Spinal cord (tissue), 10 donors: ENCODE data around the gene NEK9. TPM values are rescaled to one million over a fixed set of nuclear protein-coding genes. Genes with fewer than 3 reads are reported as not detected.

ENCODE experiments used
- DNase-seq, 6 donors: peaks; one replicate each; pipeline versions ENCODE4 v3.0.0 to v3.0.0-alpha.2; 2013 to 2015; ENCODE audit warnings: low spot score in 6 of 6, low read depth in 4 of 6
- H3K27ac ChIP-seq: one replicate; pipeline ENCODE4 v1.5.1; 2013; ENCODE audit warnings: low read depth, low read length, control low read depth
- H3K27me3 ChIP-seq: one replicate; pipeline ENCODE4 v1.6.1; 2013; ENCODE audit warnings: low read length; ENCODE audit not compliant: control insufficient read depth, insufficient read depth
- H3K36me3 ChIP-seq: one replicate; pipeline ENCODE4 v1.6.1; 2013; ENCODE audit warnings: low read length; ENCODE audit not compliant: control insufficient read depth, insufficient read depth
- H3K4me1 ChIP-seq: one replicate; pipeline ENCODE4 v1.6.1; 2013; ENCODE audit warnings: low read length; ENCODE audit not compliant: control insufficient read depth, insufficient read depth
- H3K4me3 ChIP-seq: one replicate; pipeline ENCODE4 v1.5.1; 2013; ENCODE audit warnings: low read depth, low read length, control low read depth
- H3K9me3 ChIP-seq: one replicate; pipeline ENCODE4 v1.6.1; 2013; ENCODE audit warnings: low read length; ENCODE audit not compliant: control insufficient read depth, insufficient read depth
- WGBS: methylation state at CpG from one replicate; pipeline ENCODE4 v1.1.5; 2013; ENCODE audit warnings: missing lambda C conversion rate; ENCODE audit not compliant: insufficient coverage; 5-methylcytosine and 5-hydroxymethylcytosine counted together
- polyA plus RNA-seq, 2 donors: library from polyadenylated mRNA; unstranded; fragments of 120-200 nt; gene quantifications; one replicate each; pipeline ENCODE4 v1.2.1, GENCODE V29; 2013; ENCODE audit not compliant: insufficient read length in 2 of 2
- total RNA-seq, 2 donors: library from RNA; depleted of rRNA in 1 of 2; stranded (reverse); fragments of 120-200 nt in 1 of 2; fragments of >200 nt in 1 of 2; gene quantifications; one replicate each; pipeline versions ENCODE4 v1.2.3 to v1.2.4, GENCODE V29; 2013 to 2014
- donor health status: healthy.

NEK9 gene
- total and polyA plus RNA-seq, 4 donors, result 42.9 to 89.9 (median 54.6) TPM

GRCh38 chr14:75063491-75064204, 63.2 kb downstream of the NEK9 start, which contains the start of gene ACYP1:
ACYP1 (minus strand) TSS chr14:75064024; CDS start chr14:75063553, 471 bp downstream.
- Histone ChIP-seq H3K36me3 (peaks cover 2% of the 10 kb centered on the region), H3K4me3 (peak within 1 kb of the TSS; percentile 98), H3K27ac (peak within 1 kb of the TSS; percentile 76), H3K9me3 (peaks cover 1% of the 10 kb centered on the region), H3K4me1 (peaks cover 11% of the 10 kb centered on the region), H3K27me3 (no peaks in the 10 kb centered on the region)
- 0% methylated on average over 20 of the region's 34 CpGs for WGBS
- DNase-seq, result peak; percentile 82 to 98 (median 89)

GRCh38 chr14:75063013-75063412, 63.8 kb downstream of the NEK9 start:
- no peak for DNase-seq
- Histone ChIP-seq H3K4me3 (peak overlapping the region; percentile 98), H3K27me3 (no peaks in the 10 kb centered on the region), H3K27ac (peak overlapping the region; percentile 76), H3K36me3 (peaks cover 2% of the 10 kb centered on the region), H3K9me3 (peaks cover 1% of the 10 kb centered on the region), H3K4me1 (peaks cover 9% of the 10 kb centered on the region)
- 14% methylated on average over 3 of the region's 5 CpGs for WGBS

GRCh38 chr14:75060420-75060819, 66.4 kb downstream of the NEK9 start:
- no peak for DNase-seq
- H3K36me3 ChIP-seq, result peaks cover 2% of the 10 kb centered on the region
- no peak overlapping the region for H3K4me3 ChIP-seq
- peaks cover 1% of the 10 kb centered on the region for H3K9me3 ChIP-seq
- no peaks in the 10 kb centered on the region for H3K27me3 ChIP-seq
- H3K4me1 ChIP-seq, result peaks cover 4% of the 10 kb centered on the region
- WGBS, result no CpG with 5 or more reads among the region's 2 CpGs
- no peak overlapping the region for H3K27ac ChIP-seq

GRCh38 chr14:75059642-75060041, 67.2 kb downstream of the NEK9 start:
- Histone ChIP-seq H3K27me3 (no peaks in the 10 kb centered on the region), H3K27ac (no peak overlapping the region), H3K4me3 (no peak overlapping the region), H3K9me3 (peaks cover 1% of the 10 kb centered on the region), H3K36me3 (peaks cover 2% of the 10 kb centered on the region), H3K4me1 (peaks cover 4% of the 10 kb centered on the region)
- no peak for DNase-seq
- whole genome bisulfite sequencing, result no CpG with 5 or more reads among the region's 2 CpGs

GRCh38 chr14:75054421-75054820, 72.4 kb downstream of the NEK9 start:
- peaks cover 7% of the 10 kb centered on the region for H3K4me1 ChIP-seq
- H3K9me3 ChIP-seq, result no peaks in the 10 kb centered on the region
- peaks cover 2% of the 10 kb centered on the region for H3K36me3 ChIP-seq
- H3K27ac ChIP-seq, result no peak overlapping the region
- DNase-seq, result no peak
- H3K4me3 ChIP-seq, result no peak overlapping the region
- no peaks in the 10 kb centered on the region for H3K27me3 ChIP-seq
- WGBS, result no CpG with 5 or more reads among the region's 1 CpG

GRCh38 chr14:75053396-75054291, 73.2 kb downstream of the NEK9 start:
- DNase-seq, result no peak
- peaks cover 7% of the 10 kb centered on the region for H3K4me1 ChIP-seq
- H3K9me3 ChIP-seq, result no peaks in the 10 kb centered on the region
- no peaks in the 10 kb centered on the region for H3K36me3 ChIP-seq
- 38% methylated on average over 1 of the region's 5 CpGs for WGBS
- H3K4me3 ChIP-seq, result no peak overlapping the region
- H3K27ac ChIP-seq, result no peak overlapping the region
- H3K27me3 ChIP-seq, result no peaks in the 10 kb centered on the region

- peaks cover 7% of the 10 kb centered on the region for H3K4me1 ChIP-seq
- no CpG with 5 or more reads among the region's 5 CpGs for WGBS
- H3K27ac ChIP-seq, result peak overlapping the region; percentile 82
- H3K27me3 ChIP-seq, result no peaks in the 10 kb centered on the region
- H3K4me3 ChIP-seq, result peak overlapping the region; percentile 64
- no peaks in the 10 kb centered on the region for H3K9me3 ChIP-seq
- no peaks in the 10 kb centered on the region for H3K36me3 ChIP-seq
- DNase-seq, result no peak
Measured at GRCh38 chr14:75051556-75051899, 75.3 kb downstream of the NEK9 start.

GRCh38 chr14:75050852-75051555, 75.8 kb downstream of the NEK9 start, which contains the start of gene MLH3:
MLH3 (minus strand) TSS chr14:75051467; CDS start chr14:75049655, 1,812 bp downstream.
- Histone ChIP-seq H3K36me3 (no peaks in the 10 kb centered on the region), H3K27me3 (no peaks in the 10 kb centered on the region), H3K9me3 (no peaks in the 10 kb centered on the region), H3K4me1 (peaks cover 7% of the 10 kb centered on the region), H3K27ac (peak within 1 kb of the TSS; percentile 82), H3K4me3 (peak within 1 kb of the TSS; percentile 64)
- DNase-seq, result peak; percentile 77 to 97 (median 79)
- under 1% methylated on average over 59 of the region's 59 CpGs for WGBS

- no peaks in the 10 kb centered on the region for H3K9me3 ChIP-seq
- 92% methylated on average over 1 of the region's 3 CpGs for WGBS
- H3K4me3 ChIP-seq, result no peak overlapping the region
- peaks cover 11% of the 10 kb centered on the region for H3K4me1 ChIP-seq
- no peak overlapping the region for H3K27ac ChIP-seq
- H3K27me3 ChIP-seq, result no peaks in the 10 kb centered on the region
- no peak for DNase-seq
- no peaks in the 10 kb centered on the region for H3K36me3 ChIP-seq
Measured at GRCh38 chr14:75049731-75050201, 77.1 kb downstream of the NEK9 start.
